Breast epithelium (tissue), 3 donors: ENCODE data around the gene FARSB.

Source experiments
- POLR2A ChIP-seq: fragments of 450-650 bp; IDR thresholded peaks from one replicate; pipeline ENCODE4 v1.6.1; 2016; ENCODE audit warnings: antibody characterized with exemption, mild to moderate bottlenecking, moderate library complexity
- TF ChIP-seq, protein P1 (sequence below), 3 donors: fragments of 450-650 bp; IDR thresholded peaks; one replicate each; pipeline ENCODE4 v1.5.1; 2016 to 2017; ENCODE audit warnings: antibody characterized with exemption in 3 of 3, mild to moderate bottlenecking in 3 of 3, moderate library complexity in 3 of 3

- no peak for TF ChIP-seq POLR2A
- TF ChIP-seq, protein P1, sequence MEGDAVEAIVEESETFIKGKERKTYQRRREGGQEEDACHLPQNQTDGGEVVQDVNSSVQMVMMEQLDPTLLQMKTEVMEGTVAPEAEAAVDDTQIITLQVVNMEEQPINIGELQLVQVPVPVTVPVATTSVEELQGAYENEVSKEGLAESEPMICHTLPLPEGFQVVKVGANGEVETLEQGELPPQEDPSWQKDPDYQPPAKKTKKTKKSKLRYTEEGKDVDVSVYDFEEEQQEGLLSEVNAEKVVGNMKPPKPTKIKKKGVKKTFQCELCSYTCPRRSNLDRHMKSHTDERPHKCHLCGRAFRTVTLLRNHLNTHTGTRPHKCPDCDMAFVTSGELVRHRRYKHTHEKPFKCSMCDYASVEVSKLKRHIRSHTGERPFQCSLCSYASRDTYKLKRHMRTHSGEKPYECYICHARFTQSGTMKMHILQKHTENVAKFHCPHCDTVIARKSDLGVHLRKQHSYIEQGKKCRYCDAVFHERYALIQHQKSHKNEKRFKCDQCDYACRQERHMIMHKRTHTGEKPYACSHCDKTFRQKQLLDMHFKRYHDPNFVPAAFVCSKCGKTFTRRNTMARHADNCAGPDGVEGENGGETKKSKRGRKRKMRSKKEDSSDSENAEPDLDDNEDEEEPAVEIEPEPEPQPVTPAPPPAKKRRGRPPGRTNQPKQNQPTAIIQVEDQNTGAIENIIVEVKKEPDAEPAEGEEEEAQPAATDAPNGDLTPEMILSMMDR (IDR thresholded peaks at IDR 0.05) = no peak
Measured at GRCh38 chr2:222592176-222592575, 63.7 kb downstream of the FARSB start.
